HG02973 (cell line): ENCODE results near the gene CANX.
"Not testable (repeated sequence)": the region's sequence is repeated elsewhere in the genome, so short reads cannot be mapped to it uniquely, and the experiment has no call there.

ENCODE experiments used
- ATAC-seq: cut with Tn5 transposase; IDR thresholded peaks from one replicate; pipeline ENCODE4 v1.9.1; 2021; ENCODE audit warnings: moderate library complexity; ENCODE audit not compliant: unreplicated experiment

CANX gene

DNA sequence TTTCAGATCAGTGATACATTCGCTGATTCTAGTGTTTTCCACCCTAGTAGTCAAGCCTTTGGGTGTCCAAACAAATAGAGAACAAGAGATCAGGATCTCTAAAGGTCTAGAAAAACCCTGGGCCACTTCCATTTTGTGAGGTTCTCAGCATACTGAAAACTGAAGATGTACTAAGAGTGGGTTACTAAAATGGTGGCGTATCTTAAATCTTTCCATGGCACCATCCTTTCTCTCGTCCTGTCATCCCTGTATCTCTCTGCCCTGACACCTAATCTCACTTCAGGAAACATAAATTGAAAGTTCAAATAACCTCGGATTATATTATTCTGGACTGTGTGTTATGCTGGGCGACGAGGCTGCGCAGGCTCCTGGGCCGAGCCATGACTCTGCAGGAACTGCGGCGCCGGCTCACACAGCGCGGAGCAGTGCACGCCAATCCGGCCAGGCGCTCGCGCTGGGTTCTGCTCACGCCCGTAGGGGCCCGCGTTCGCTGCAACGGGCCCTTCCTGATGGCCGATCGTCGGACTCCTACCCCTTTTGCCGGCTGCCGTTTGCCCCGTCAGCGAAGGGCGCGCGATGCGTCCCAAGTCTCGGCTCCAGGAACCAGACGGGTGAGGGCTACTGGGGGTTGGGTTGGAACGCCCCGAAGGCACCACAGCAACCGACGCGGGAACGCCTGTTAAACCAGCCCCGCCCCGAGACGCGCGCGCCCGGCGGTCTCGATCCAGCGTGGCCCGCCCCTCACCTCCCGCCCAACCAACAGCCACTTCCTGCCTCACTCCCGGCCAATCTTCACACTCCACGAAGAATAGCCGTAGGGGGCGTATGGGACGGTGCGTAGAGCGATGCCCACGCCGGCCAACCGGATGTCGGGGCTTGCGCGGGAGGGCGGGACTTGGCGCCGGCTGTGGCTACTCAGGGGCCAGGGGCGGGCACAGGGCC, 503 bp upstream of the CANX start:
- ATAC-seq, result peak; percentile 85

DNA sequence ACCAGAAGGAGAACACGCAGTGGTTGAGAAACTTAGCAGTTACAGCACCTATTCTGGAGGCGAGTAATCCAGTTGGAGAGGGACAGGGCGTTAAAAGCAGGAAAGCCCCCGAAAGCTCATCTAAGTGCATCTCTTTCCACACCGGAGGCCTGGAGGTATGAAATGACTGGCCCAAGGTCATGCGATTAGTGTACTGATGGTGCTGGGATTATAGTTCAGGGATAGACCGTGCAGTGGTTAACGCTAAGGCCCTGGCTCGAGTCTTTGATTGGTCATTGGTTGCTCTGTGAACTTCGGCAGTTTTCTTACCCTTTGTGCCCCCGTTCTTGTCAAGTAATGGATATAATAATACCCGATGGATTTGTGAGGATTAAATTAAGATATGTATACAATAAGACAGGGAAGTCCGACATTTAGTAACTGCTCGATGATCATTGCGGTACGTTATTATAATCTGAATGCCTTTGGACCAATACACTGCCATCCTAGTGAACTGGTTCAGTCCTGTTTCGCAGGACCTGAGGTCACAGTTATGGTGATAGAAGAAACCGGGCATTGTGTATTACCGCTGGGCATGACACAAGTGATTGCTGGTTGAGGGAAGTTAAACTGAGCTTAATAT, 960 bp downstream of the CANX start:
- ATAC-seq, result no peak

DNA sequence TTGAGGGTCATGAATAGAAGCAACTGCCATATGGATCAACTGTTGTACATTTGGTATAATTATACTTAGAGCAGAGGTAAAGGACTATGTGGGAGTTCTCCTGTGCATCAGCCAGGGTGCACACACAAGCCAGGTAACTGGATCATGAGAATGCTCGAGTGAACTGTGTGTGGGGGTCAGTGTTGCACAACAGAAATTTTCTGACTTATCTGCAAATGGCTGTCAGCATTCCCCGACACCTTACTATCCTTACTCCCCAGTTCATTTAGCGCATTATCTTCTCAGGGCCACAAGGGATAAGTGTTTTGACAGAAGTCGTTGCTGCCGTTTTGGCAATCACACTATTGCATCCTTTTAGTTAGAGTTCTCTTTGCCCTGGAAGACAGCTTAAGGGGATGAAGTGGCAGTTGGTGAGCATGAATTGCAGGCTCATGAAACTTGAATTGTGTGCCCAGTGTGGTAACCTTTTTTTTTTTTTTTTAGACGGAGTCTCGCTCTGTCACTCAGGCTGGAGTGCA, 1.7 kb downstream of the CANX start:
- no peak for ATAC-seq

DNA sequence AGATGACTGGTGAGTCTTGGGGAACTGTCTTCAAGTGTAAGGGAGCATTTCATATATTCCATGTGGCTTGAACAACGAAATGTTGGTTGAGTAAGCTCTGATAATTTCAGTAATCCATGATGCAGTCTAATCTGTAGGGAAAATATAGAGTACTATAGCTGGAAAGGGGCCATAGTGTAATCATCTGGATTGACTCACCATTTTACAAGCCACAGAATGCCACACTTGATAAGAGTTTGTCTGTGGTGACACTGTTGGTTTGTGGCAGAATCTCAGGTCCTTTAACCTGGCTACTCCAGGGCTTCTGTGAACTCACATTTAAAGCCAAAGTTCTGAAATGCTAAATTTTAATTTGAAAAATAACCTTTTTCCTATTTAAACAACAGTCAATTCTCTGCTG, 17.5 kb downstream of the CANX start:
- no peak for ATAC-seq

DNA sequence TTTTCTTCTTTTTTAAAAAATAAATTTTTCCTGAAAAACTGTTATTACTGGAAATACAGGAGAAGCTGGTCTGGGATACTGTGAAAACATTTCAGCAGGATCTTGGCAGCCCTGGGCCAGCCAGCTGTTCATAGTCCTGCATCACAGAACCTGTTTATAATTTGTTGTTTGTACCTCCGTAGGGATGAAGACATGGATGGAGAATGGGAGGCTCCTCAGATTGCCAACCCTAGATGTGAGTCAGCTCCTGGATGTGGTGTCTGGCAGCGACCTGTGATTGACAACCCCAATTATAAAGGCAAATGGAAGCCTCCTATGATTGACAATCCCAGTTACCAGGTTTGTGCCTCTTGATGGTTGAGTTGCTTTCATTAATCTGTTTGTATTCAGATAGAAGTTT, 21.5 kb downstream of the CANX start:
- ATAC-seq, result no peak

DNA sequence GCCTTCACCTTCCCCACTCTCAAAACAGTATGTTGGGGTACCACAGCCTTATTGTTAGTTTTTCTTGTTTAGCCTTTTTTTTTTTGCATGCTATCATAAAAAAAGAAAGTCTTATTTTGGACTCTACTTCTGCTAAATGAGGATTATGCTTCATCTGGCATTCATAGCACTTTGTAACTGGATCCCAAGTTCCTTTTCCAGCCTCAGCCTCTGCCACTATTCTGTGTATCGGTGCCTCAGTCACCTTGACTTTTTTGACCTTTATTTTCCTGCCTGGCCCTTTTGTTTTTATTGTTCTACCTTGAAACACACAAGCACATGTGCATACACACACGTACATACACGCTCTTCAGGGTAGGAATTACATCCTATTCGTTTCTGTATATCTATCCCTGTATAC, 25.4 kb downstream of the CANX start:
- ATAC-seq, result no peak

DNA sequence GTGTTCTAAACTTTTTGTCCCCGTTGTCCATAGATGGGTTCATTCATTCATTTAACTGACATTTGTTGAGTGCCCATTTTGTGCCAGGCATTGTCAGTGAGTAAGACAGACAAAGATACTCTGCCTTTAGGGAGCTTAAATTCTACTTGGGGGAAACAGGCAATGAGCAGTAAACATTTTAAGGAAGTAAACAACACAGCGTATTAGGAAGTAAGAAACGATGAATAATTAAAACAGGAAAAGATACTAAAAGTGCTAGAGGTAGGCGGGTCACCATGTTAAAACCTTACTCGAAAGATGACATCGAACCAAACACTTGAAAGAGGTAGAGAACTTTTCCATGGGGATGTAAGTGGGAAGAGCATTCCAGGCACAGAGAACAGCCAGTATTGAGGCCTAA, 28.3 kb downstream of the CANX start:
- no peak for ATAC-seq

DNA sequence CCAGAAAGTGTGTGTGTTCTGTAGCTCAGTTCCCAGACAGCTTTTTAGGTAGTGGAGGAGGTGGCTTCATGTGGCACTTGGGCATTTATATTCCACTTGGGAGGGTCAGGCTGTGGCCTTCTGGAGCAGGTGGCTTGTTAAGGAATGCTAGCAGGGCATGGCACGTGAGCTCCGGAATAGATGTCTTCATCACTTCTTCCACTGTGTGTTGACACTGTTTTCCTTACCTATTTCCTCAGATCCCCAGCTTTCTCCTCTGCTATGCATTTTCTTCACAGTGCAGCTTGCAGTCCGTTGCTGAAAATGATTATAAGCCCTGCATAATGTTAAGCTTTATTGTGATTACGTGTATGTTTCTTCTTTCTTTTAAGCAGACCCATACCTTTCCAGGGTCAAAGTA, 30.5 kb downstream of the CANX start:
- ATAC-seq, result no peak

DNA sequence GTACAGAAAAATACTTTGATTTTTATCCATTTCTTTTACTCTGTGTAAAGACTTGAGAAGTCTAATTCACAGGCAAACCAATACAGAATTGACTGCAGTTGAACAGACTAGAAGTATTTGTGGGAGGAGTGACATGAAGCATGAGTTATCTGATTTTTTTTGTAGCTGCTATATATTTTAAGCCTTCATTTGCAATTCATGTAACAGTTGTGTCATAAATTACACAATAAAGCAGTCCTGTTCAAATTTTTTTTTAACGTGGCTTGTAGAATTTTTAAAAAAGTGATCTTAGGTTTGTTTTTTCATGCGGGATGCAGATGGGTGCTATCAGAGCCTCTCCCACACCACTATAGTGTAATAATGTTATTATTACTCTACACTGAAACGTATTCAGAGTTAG, 31.0 kb downstream of the CANX start:
- ATAC-seq, result no peak

DNA sequence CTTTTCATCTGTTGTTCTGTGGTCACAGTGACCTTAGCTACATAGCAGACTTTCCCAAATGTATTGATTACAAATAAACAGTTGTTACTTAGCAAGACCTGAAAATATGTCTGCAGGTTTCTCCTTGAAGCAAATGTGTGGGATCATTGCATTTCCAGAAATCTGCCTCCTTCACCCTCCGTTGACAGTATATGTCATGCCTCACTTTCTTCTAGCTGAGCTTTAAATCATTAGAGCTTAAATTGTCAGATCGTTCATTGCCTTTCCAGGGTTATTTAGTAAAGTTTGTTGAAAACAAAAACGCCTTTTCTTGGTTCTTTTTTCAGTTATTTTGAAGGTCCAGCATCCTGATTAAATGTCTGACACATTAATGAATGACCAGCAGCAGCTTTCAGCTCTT, 31.6 kb downstream of the CANX start:
- no peak for ATAC-seq

DNA sequence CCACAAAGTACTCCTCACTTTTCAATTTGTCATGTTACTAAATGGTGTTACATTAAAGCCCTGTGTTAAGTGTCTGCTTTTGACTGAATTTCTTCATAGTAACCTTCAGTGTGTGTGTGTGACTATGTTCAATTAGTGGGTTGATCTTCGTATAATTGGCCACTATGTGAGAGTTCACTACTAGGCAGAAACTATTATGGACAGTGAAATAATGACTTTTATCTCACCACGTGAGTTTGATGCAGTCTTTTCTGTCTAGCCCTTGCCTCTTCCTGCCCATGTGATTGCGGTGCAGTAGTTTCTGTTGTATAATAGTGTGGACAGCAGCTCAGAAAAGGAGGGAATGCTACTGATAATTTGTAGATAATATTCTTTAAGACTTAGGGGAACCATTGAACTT, 32.1 kb downstream of the CANX start:
- no peak for ATAC-seq

DNA sequence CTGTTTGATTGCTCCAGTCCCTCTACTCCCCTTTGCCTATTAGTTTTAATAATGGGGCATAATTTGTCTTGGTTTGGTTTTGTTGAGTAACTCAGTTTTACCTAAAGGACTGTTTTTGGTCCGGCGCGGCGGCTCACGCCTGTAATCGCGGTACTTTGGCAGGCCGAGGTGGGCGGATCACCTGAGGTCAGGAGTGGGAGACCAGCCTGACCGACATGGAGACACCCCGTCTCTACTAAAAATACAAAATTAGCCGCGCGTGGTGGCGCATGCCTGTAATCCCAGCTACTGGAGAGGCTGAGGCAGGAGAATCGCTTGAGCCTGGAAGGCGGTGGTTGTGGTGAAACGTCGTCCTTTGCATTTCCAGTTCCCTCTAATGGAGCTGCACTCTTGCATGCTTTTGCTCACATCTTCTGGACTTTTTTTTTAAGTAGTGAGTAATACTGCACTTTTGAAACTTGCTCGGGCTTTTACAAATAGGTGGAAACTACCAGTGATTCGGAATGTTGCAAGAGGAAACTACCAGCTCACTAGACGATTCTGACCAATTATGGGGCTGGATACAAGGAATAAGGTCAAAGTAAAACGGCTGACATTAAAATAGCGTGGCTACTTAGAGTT, 33.1 kb downstream of the CANX start:
- ATAC-seq, result peak; percentile 15

DNA sequence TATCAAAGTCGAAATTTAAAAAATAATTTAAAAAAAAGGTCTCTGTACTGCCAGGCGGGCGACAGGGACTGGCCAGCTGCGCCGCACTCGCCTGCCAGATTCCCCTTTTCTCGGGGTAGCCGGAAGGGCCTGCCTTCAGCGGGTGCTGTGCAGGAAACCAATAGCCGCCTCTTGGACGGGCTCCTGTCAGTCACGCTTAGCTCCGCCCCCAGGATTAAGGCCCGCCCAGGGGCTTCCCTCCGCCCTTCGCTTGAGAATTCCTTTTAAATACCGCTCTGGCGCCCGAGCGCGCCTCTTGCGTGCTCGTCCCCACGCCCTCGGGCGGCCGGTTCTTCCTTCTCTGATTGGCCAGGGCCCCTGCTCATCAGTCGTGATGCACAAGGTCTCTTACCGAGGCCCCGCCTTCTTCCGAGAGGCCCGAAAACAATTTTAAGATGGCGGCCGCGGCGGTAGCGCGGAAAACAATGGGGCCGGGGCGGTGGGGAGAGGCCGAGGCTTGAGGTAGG, 33.7 kb downstream of the CANX start, which contains the start of gene MAML1:
TSS of gene MAML1 (plus strand) at position 411 of the 506 bp plus-strand sequence. CDS start 291 bp downstream, outside the sequence.
- peak; percentile 92 for ATAC-seq

DNA sequence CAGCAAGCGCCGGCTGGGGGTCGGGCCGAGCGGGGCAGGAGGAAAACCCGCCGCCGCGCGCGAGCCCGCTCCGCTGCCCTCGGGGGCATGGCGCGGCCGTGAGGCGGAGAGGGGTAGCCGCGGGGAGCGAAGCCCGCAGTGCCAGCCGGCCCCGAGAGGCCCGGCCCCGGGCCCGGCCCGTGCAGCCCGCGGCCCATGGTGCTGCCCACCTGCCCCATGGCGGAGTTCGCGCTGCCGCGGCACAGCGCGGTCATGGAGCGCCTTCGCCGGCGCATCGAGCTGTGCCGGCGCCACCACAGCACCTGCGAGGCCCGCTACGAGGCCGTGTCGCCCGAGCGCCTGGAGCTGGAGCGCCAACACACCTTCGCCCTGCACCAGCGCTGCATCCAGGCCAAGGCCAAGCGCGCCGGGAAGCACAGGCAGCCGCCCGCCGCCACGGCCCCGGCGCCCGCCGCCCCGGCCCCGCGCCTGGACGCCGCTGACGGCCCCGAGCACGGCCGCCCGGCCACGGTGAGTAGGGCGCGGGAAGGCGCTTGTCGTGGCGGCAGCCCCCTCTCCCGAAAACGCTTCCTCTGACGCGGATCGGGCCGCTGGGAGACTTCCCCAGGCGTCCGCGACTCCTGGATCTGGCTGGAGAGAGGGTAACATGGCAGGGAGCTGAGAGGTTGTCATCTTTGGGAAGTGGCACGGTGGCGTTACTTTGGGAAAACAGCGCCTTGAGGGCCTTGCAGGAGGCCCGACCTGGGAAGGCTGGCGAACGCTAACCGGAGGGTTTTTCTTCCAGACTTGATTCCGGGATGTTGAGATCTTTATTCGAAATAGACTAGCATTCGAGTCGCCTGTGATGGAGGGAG, 34.4 kb downstream of the CANX start:
- peak; percentile 24 for ATAC-seq

DNA sequence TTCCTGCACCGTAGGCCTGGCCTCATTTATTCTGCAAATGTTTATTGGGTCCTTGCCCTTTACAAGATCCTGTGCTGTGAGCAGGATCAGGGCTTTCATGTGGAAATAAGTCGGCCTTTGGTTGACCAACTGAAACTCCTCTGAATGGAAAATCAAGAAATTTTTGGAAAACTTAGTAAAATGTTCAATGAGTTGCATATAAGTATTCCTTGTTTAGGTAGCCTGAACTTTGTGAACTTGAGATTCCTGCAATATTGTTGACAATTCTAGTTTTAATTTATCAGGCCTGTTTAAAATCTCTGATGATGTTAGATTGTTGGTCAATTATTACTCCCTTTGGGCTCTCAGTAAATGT, 35.0 kb downstream of the CANX start:
- ATAC-seq, result no peak

DNA sequence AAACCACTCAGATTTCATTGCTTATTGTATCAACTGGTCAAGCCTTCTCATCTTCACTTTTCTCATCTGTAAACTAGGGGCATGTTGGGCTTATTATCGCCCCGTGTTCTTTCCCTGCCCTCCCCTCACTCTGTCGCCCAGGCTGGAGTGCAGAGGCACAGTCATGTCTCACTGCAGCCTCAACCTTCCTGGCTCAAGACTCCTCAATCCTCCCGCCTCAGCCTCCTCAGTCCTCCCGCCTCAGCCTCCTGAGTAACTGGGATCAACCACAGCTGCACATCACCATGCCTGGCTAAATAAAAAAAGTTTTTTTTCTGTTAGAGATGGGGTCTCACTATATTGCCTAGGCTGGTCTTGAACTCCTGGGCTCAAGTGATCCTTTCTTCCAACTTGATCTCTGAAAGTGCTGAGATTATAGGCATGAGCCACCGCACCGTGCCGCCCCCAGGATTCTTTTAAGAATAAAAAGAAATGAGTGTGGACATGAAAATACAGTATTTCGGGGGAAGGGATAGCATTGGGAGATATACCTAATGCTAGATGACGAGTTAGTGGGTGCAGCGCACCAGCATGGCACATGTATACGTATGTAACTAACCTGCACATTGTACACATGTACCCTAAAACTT, 35.9 kb downstream of the CANX start:
- ATAC-seq, result no peak

DNA sequence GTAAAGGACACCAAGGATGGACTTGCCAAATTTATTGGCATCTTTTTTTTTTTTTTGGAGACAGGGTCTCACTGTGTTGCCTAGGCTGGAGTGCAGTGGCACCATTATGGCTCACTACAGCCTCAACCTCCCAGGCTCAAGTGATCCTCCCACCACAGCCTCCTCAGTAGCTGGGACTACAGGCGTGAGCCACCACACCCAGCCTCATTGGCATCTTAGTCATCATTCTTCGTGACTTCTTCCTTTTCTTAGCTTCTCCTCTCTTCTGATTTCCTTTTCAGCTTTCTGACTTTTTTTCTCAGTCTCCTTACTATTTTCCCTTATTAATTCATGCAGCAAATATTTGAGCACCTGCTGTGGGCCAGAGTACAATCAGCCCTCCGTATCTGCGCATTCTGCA, 40.0 kb downstream of the CANX start:
- ATAC-seq, result no peak

DNA sequence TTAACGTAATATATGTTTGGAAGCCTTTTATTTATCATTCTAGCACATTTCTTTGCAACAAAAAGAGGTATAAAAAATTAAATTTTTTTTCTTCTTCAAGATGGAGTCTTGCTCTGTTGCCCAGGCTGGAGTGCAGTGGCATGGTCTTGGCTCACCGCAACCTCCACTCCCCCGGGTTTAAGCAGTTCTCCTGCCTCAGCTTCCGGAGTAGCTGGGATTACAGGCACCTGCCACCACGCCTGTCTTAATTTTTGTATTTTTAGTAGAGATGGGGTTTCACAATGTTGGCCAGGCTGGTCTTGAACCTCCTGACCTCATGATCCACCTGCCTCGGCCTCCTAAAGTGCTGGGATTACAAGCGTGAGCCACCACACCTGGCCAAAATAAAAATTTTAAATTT, 45.3 kb downstream of the CANX start:
- not testable (repeated sequence) for ATAC-seq

DNA sequence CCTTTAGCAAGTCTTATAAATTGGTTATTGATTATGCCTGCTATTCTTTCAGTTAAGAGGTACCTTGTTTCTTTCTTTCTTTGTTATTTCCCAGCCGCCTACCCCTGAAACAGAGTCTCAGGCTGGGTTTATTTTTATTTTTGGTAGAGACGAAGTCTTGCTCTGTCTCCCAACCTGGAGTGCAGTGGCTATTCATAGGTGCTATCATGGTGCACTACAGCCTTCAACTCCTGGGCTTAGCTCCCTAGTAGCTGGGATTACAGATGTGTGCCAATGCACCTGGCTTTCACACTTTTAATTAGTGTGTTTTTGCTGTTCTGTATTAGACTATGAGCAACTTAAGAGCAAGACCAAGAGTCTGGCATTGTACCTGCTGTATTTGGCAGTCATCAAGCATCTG, 48.1 kb downstream of the CANX start:
- ATAC-seq, result no peak

DNA sequence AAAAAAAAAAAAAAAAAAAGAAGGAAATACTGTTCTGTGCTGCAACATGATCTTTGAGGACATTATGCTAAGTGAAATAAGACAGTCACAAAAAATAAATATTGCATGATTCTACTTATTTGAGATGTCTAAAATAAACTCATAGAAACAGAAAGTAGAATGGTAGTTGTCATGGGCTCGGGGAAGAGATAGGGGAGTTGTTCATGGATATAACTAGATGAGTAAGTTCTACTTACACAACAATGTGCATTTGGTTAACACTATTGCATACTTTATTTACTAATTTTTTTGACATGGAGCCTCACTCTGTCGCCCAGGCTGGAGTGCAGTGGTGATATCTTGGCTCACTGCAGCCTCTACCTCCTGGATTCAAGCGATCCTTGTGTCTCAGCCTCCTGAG, 49.0 kb downstream of the CANX start:
- ATAC-seq, result no peak
